ENCODE measurements around the gene NYNRIN. TPM values are rescaled to one million over a fixed set of nuclear protein-coding genes. Genes with fewer than 3 reads are reported as not detected.
"Not testable (repeated sequence)": the region's sequence is repeated elsewhere in the genome, so short reads cannot be mapped to it uniquely, and the experiment has no call there.

Gene NYNRIN
- total and polyA plus RNA-seq, 5 donors from 2014 or later = 0.02 to 0.22 TPM; not detected in 3

DNA sequence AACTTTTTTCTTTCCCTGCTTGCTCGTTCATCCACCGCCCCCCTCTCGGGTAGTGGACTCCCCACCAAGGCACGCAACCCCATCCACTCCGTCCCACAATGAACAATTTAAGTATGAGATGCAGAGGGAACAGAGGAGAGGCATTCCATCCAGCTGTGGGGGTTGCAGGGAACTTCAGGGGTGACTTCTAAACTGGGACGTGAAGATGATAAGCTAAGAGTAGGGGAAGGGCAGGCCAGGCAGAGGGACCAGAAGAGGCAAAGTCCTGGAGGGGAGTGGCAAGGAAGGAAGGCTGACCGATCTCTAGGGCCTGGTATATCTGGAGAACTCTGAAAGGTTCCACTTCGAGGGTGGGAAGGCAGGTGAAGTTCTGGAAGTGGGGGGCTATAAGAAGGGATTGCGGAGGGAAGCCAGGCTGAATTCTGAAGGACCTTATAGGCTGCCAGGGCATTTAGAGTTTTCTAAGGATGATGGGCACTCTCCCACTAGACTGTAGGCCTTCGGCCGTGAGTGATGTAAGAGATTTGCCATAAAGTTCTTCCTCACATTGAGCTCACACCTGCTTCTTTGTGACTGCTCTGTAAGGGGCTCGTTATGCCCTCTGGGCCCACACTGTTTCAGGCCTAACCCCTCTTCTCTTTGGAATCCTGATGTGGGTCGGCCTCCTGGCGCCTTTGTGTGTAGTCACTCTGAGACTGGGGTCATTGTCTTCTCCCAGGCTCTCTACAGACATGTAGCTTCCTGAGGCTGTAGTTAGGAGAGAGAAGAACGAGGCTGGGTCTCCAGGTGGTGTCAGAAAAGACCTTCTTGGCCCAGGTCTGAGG is 18.7 kb upstream of the NYNRIN start:
- Mint-ChIP-seq H3K4me3 (peak overlapping the region in 1 of 4 donors; percentile 19), H3K27me3 (peaks cover 18% of the 10 kb centered on the region), H3K27ac (no peak overlapping the region), H3K36me3 (no peaks in the 10 kb centered on the region), H3K4me1 (no peaks in the 10 kb centered on the region), H3K9me3 (peaks cover 0 to 1% (median 0%) of the 10 kb centered on the region in 7 donors)
- no peak overlapping the region for H3K27ac ChIP-seq (ENCODE audit: insufficient read depth, low read length, poor library complexity, severe bottlenecking)
- H3K27me3 ChIP-seq (ENCODE audit: control insufficient read depth, insufficient read depth, low read length) = peaks cover 7% of the 10 kb centered on the region
- H3K9me3 ChIP-seq (ENCODE audit: control insufficient read depth in 2 of 2, low read length in 2 of 2) = no peaks in the 10 kb centered on the region
- no peaks in the 10 kb centered on the region for H3K4me1 ChIP-seq (ENCODE audit: control insufficient read depth, insufficient read depth, low read length, poor library complexity, severe bottlenecking)
- no peaks in the 10 kb centered on the region for H3K36me3 ChIP-seq (ENCODE audit: control insufficient read depth, insufficient read depth, low read length)
- H3K4me3 ChIP-seq (ENCODE audit: low read depth, low read length) = no peak overlapping the region
- DNase-seq (no peak), ATAC-seq (ENCODE audit: low read depth in 2 of 2) (no peak)

DNA sequence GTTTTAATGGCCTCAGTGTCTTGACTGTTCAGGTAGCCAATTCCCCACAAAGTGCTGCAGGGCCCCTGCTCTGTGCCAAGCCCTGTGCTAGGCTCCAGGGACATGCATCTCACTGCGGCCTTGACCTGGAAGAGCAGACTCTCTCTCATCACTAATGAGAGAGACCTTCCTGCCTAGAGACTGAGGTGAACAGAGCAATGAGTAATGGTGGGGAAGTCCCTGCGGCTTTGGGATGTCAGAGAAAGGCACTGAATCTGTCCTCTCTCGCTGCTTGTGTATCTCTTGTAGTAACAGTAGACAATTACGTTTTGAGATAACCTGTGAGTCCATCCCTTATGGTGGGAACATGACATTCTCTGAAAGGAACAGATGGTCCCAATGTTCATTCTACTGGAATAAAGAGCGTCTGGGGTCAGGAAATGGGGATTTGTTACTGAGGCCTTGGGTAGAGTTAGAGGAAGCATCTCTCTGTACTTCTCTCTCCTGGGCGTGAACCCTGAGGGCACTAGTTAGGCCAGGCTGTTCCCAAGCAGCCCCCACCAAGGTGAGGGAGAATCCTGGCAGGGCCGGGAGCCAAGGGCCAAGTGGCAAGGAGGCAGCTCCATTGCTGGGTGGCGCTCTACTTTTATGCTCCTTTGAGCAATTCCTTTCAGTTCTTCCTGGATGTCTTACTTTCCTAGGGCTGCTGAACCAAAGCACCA is 17.3 kb upstream of the NYNRIN start:
- peaks cover 0 to 1% (median 0%) of the 10 kb centered on the region in 7 donors for H3K9me3 Mint-ChIP-seq
- H3K4me3 Mint-ChIP-seq = no peak overlapping the region
- no peaks in the 10 kb centered on the region for H3K36me3 Mint-ChIP-seq

DNA sequence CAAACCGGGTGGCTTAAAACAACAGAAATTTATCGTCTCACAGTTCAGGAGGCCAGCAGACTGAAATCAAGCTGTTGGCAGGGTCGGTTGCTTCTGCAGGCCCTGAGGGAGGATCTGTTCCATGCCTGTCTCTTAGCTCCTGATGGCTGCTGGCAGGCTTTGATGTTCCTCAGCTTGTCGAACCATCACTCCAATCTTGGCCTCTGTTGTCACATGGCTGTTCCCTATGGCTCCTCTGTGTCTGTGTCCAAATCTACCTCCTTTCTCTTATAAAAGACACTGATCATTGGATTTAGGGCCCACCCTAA is 16.8 kb upstream of the NYNRIN start:
- Mint-ChIP-seq H3K27me3 (peaks cover 14% of the 10 kb centered on the region), H3K27ac (no peak overlapping the region), H3K9me3 (peaks cover 0 to 1% (median 0%) of the 10 kb centered on the region in 7 donors), H3K4me3 (no peak overlapping the region), H3K4me1 (no peaks in the 10 kb centered on the region), H3K36me3 (no peaks in the 10 kb centered on the region)
- no peaks in the 10 kb centered on the region for H3K36me3 ChIP-seq (ENCODE audit: control insufficient read depth, insufficient read depth, low read length)
- peaks cover 7% of the 10 kb centered on the region for H3K27me3 ChIP-seq (ENCODE audit: control insufficient read depth, insufficient read depth, low read length)
- H3K4me1 ChIP-seq (ENCODE audit: control insufficient read depth, insufficient read depth, low read length, poor library complexity, severe bottlenecking) = no peaks in the 10 kb centered on the region
- DNase-seq (no peak), ATAC-seq (ENCODE audit: low read depth in 2 of 2) (no peak)
- no peaks in the 10 kb centered on the region for H3K9me3 ChIP-seq (ENCODE audit: control insufficient read depth in 2 of 2, low read length in 2 of 2)
- no peak overlapping the region for H3K27ac ChIP-seq (ENCODE audit: insufficient read depth, low read length, poor library complexity, severe bottlenecking)
- no peak overlapping the region for H3K4me3 ChIP-seq (ENCODE audit: low read depth, low read length)

More for the DNA sequence above, 17.3 kb upstream of the NYNRIN start:
- H3K4me1 Mint-ChIP-seq = no peaks in the 10 kb centered on the region
- H3K9me3 ChIP-seq (ENCODE audit: control insufficient read depth in 2 of 2, low read length in 2 of 2) = no peaks in the 10 kb centered on the region
- ATAC-seq (ENCODE audit: low read depth in 2 of 2) (peak; percentile 48 to 58), DNase-seq (no peak)
- no peak overlapping the region for H3K27ac ChIP-seq (ENCODE audit: insufficient read depth, low read length, poor library complexity, severe bottlenecking)
- H3K27ac Mint-ChIP-seq = no peak overlapping the region
- H3K4me3 ChIP-seq (ENCODE audit: low read depth, low read length) = no peak overlapping the region
- peaks cover 15% of the 10 kb centered on the region for H3K27me3 Mint-ChIP-seq
- H3K36me3 ChIP-seq (ENCODE audit: control insufficient read depth, insufficient read depth, low read length) = no peaks in the 10 kb centered on the region
- no peaks in the 10 kb centered on the region for H3K4me1 ChIP-seq (ENCODE audit: control insufficient read depth, insufficient read depth, low read length, poor library complexity, severe bottlenecking)
- H3K27me3 ChIP-seq (ENCODE audit: control insufficient read depth, insufficient read depth, low read length) = peaks cover 7% of the 10 kb centered on the region

DNA sequence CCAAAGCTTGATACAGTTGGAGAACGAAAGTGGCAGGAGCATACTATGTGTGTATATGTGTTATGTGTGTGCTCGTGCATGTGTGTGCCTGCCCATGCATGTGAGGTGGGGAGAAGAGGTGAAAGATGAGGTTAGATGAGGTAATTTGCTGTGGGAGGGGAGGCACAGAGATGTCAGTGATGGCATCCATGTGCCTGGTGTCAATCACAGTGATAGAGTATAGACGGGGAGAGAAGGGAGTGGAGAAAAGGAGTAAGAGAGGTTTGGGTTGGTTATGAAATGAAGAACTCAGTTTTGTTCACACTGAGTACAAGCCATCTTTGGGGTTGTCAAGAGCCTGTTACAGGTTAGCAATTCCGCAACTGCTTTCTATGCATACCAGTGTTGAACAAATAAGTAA is 14.6 kb upstream of the NYNRIN start:
- Mint-ChIP-seq H3K36me3 (no peaks in the 10 kb centered on the region), H3K4me1 (peaks cover 0 to 4% (median 0%) of the 10 kb centered on the region in 4 donors), H3K27ac (no peak overlapping the region), H3K9me3 (peaks cover 0 to 1% (median 0%) of the 10 kb centered on the region in 7 donors), H3K27me3 (peaks cover 23% of the 10 kb centered on the region), H3K4me3 (no peak overlapping the region)
- ATAC-seq (ENCODE audit: low read depth in 2 of 2) (no peak), DNase-seq (no peak)
- Histone ChIP-seq H3K27ac (ENCODE audit: insufficient read depth, low read length, poor library complexity, severe bottlenecking) (no peak overlapping the region), H3K9me3 (ENCODE audit: control insufficient read depth in 2 of 2, low read length in 2 of 2) (no peaks in the 10 kb centered on the region), H3K4me3 (ENCODE audit: low read depth, low read length) (no peak overlapping the region), H3K4me1 (ENCODE audit: control insufficient read depth, insufficient read depth, low read length, poor library complexity, severe bottlenecking) (no peaks in the 10 kb centered on the region), H3K27me3 (ENCODE audit: control insufficient read depth, insufficient read depth, low read length) (peaks cover 8% of the 10 kb centered on the region), H3K36me3 (ENCODE audit: control insufficient read depth, insufficient read depth, low read length) (no peaks in the 10 kb centered on the region)

DNA sequence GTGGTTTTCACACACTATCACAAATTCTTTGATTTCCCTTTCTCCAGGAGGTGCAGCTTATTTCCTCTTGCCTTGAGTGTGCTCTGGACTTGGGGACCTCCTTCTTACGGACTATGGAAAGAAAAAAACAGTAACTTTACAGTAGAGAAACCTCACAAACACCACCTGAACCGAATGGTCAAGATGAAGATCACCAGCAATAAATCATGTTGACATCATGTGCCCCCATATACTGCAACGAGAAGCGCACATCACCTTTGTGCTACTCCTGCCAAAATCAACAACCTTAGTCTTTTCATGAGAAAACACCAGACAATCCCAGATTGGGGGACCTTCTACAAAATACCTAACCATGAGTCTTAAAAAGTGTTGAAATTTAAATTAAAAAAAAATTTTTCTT is 13.3 kb upstream of the NYNRIN start:
- H3K9me3 Mint-ChIP-seq = peaks cover 0 to 1% (median 0%) of the 10 kb centered on the region in 7 donors

DNA sequence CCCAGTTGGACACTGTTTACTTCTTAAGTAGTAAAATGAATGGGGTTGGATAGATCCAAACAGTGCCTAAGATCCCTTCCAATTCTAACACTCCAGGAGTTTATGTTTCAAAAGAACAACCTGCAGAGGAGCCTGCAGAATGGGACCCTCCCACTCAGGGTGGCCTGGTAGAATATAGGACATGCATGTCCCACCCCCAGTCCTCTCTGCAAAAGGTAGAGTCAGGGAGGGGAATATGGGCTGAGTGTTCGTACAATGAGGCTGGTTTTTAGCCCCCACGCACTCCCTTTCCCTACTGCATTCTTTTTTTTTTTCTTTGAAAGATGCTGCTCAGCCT is 11.8 kb upstream of the NYNRIN start:
- DNase-seq (no peak), ATAC-seq (ENCODE audit: low read depth in 2 of 2) (no peak)
- Histone ChIP-seq H3K27me3 (ENCODE audit: control insufficient read depth, insufficient read depth, low read length) (peaks cover 10% of the 10 kb centered on the region), H3K4me3 (ENCODE audit: low read depth, low read length) (no peak overlapping the region), H3K4me1 (ENCODE audit: control insufficient read depth, insufficient read depth, low read length, poor library complexity, severe bottlenecking) (no peaks in the 10 kb centered on the region), H3K9me3 (ENCODE audit: control insufficient read depth in 2 of 2, low read length in 2 of 2) (no peaks in the 10 kb centered on the region), H3K27ac (ENCODE audit: insufficient read depth, low read length, poor library complexity, severe bottlenecking) (no peak overlapping the region), H3K36me3 (ENCODE audit: control insufficient read depth, insufficient read depth, low read length) (no peaks in the 10 kb centered on the region)
- peaks cover 0 to 4% (median 0%) of the 10 kb centered on the region in 4 donors for H3K4me1 Mint-ChIP-seq
- H3K27me3 Mint-ChIP-seq = peaks cover 35% of the 10 kb centered on the region
- no peak overlapping the region for H3K27ac Mint-ChIP-seq
- H3K4me3 Mint-ChIP-seq = no peak overlapping the region
- H3K9me3 Mint-ChIP-seq = peaks cover 0 to 1% (median 0%) of the 10 kb centered on the region in 7 donors
- H3K36me3 Mint-ChIP-seq = no peaks in the 10 kb centered on the region

More for the DNA sequence above, 13.3 kb upstream of the NYNRIN start:
- Mint-ChIP-seq H3K27me3 (peaks cover 26% of the 10 kb centered on the region), H3K36me3 (no peaks in the 10 kb centered on the region), H3K4me3 (no peak overlapping the region), H3K27ac (no peak overlapping the region), H3K4me1 (peaks cover 0 to 4% (median 0%) of the 10 kb centered on the region in 4 donors)
- ATAC-seq (ENCODE audit: low read depth in 2 of 2) = no peak
- H3K4me1 ChIP-seq (ENCODE audit: control insufficient read depth, insufficient read depth, low read length, poor library complexity, severe bottlenecking) = no peaks in the 10 kb centered on the region
- H3K36me3 ChIP-seq (ENCODE audit: control insufficient read depth, insufficient read depth, low read length) = no peaks in the 10 kb centered on the region
- H3K27me3 ChIP-seq (ENCODE audit: control insufficient read depth, insufficient read depth, low read length) = peaks cover 10% of the 10 kb centered on the region
- no peak overlapping the region for H3K27ac ChIP-seq (ENCODE audit: insufficient read depth, low read length, poor library complexity, severe bottlenecking)
- no peak for DNase-seq
- no peak overlapping the region for H3K4me3 ChIP-seq (ENCODE audit: low read depth, low read length)
- H3K9me3 ChIP-seq (ENCODE audit: control insufficient read depth in 2 of 2, low read length in 2 of 2) = no peaks in the 10 kb centered on the region

DNA sequence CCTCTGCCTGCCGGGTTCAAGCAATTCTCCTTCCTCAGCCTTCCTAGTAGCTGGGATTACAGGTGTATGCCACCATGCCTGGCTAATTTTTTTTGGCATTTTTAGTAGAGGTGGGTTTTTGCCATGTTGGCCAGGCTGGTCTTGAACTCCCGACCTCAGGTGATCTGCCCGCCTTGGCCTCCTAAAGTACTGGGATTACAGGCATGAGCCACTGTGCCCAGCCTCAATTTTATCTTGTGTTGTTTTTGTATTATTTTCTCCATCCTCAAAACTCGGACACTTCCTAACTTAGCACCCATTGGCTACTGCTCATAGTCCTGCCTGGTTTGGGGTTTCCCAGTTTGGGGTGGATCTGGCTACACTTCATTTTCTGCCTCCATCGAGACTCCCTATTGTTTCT is 11.2 kb upstream of the NYNRIN start:
- not testable (repeated sequence) for H3K9me3 Mint-ChIP-seq; H3K27ac ChIP-seq (ENCODE audit: insufficient read depth, low read length, poor library complexity, severe bottlenecking); H3K9me3 ChIP-seq (ENCODE audit: control insufficient read depth in 2 of 2, low read length in 2 of 2); H3K4me1 Mint-ChIP-seq; ATAC-seq (ENCODE audit: low read depth in 2 of 2); H3K27ac Mint-ChIP-seq; H3K4me3 Mint-ChIP-seq; DNase-seq; H3K36me3 ChIP-seq (ENCODE audit: control insufficient read depth, insufficient read depth, low read length); H3K4me1 ChIP-seq (ENCODE audit: control insufficient read depth, insufficient read depth, low read length, poor library complexity, severe bottlenecking); H3K36me3 Mint-ChIP-seq; H3K4me3 ChIP-seq (ENCODE audit: low read depth, low read length)
- peaks cover 10% of the 10 kb centered on the region for H3K27me3 ChIP-seq (ENCODE audit: control insufficient read depth, insufficient read depth, low read length)
- H3K27me3 Mint-ChIP-seq = peaks cover 40% of the 10 kb centered on the region

All from CD4-positive, CD25-positive, alpha-beta regulatory T cell (primary cell).